GM12878 (cell line): ENCODE measurements around the gene PHLDA2. TPM values are rescaled to one million over a fixed set of nuclear protein-coding genes. Genes with fewer than 3 reads are reported as not detected.

Experiments used
- ATAC-seq: fragments of 200-7000 bp; cut with Tn5 transposase; 3 replicates; pipeline ENCODE4 v1.9.1; 2020; ENCODE audit warnings: mild to moderate bottlenecking, moderate library complexity
- BruUV-seq: library from RNA; stranded (reverse); fragments of 400-500 nt; replicated peaks from 2 replicates; lab custom pipeline; 2021; lab: Mats Ljungman, UMichigan
- CTCF ChIA-PET: fragments of 300-600 bp; sonication (Branson Sonifier 250); formaldehyde crosslinking; extraction: SDS; loops from one replicate; lab custom pipeline; 2021; ENCODE audit warnings: inconsistent platforms; lab: Yijun Ruan, JAX
- POLR2A ChIA-PET: fragments of 350-600 bp; formaldehyde crosslinking; extraction: SDS; loops from one replicate; lab custom pipeline; 2021; ENCODE audit warnings: inconsistent platforms; lab: Charles Lee
- RAD21 ChIA-PET: fragments of 300-600 bp; sonication (Branson Sonifier 250); formaldehyde crosslinking; loops from one replicate; lab custom pipeline; 2023; ENCODE audit warnings: antibody characterized with exemption; ENCODE audit not compliant: unreplicated experiment; lab: Charles Lee
- SMC1A ChIA-PET: fragments of 300-600 bp; sonication (Branson Sonifier 250); formaldehyde crosslinking; loops from one replicate; lab custom pipeline; 2023; ENCODE audit not compliant: unreplicated experiment, uncharacterized antibody; lab: Charles Lee
- DNase-seq: peaks from one replicate; pipeline ENCODE4 v3.0.0-alpha.2; 2011; ENCODE audit warnings: low read depth, low spot score
- FAIRE-seq: peaks from 3 replicates; lab custom pipeline; 2011; peaks lifted over from hg19 to GRCh38; lab: Jason Lieb, UNC
- H2AFZ ChIP-seq: 2 replicates; pipeline ENCODE4 v1.6.0; 2011; ENCODE audit warnings: low read depth, low read length, control low read depth; ENCODE audit not compliant: control insufficient read depth
- H3K27ac ChIP-seq: 2 replicates; pipeline ENCODE4 v1.5.1; 2011; ENCODE audit warnings: control low read depth; ENCODE audit not compliant: control insufficient read depth, insufficient read depth
- H3K27me3 ChIP-seq, 2 experiments: replicated peaks in 1 of 2; 2 replicates each; pipeline versions ENCODE4 v1.6.0 to v1.6.1; 2011; ENCODE audit warnings: low read length in 1 of 2; ENCODE audit not compliant: control insufficient read depth in 2 of 2, insufficient read depth in 2 of 2
- H3K36me3 ChIP-seq, 2 experiments: 2 replicates each; pipeline ENCODE4 v1.5.1; 2011; ENCODE audit warnings: low read length in 1 of 2; ENCODE audit not compliant: control insufficient read depth in 2 of 2, insufficient read depth in 2 of 2
- H3K4me1 ChIP-seq: 2 replicates; pipeline ENCODE4 v1.6.1; 2011; ENCODE audit warnings: mild to moderate bottlenecking, low read length, moderate library complexity, mixed read lengths; ENCODE audit not compliant: control insufficient read depth, insufficient read depth
- H3K4me2 ChIP-seq: 2 replicates; pipeline ENCODE4 v1.6.0; 2011; ENCODE audit warnings: control low read depth; ENCODE audit not compliant: control insufficient read depth, insufficient read depth
- H3K4me3 ChIP-seq: fragments of 200-600 bp; sonication (generic); 2 replicates; pipeline ENCODE4 v1.5.1; 2016
- H3K79me2 ChIP-seq: 2 replicates; pipeline ENCODE4 v1.6.0; 2011; ENCODE audit warnings: low read length; ENCODE audit not compliant: control insufficient read depth, insufficient read depth
- H3K9ac ChIP-seq: 2 replicates; pipeline ENCODE4 v1.8.0; 2011; ENCODE audit warnings: low read length, control low read depth, mixed read lengths; ENCODE audit not compliant: control insufficient read depth, insufficient read depth
- H3K9me3 ChIP-seq: replicated peaks from 3 replicates; pipeline ENCODE4 v1.5.1; 2011; ENCODE audit warnings: mild to moderate bottlenecking, low read length; ENCODE audit not compliant: control insufficient read depth, insufficient read depth
- H4K20me1 ChIP-seq: 2 replicates; pipeline ENCODE4 v1.6.0; 2011; ENCODE audit not compliant: control insufficient read depth, insufficient read depth
- CTCF ChIP-seq, 3 experiments: IDR thresholded peaks in 2 of 3; conservative IDR thresholded peaks in 1 of 3; 2 replicates each; pipeline ENCODE4 v1.5.1; 2011; ENCODE audit warnings: low read depth in 3 of 3, low read length in 3 of 3, mild to moderate bottlenecking in 3 of 3, control low read depth in 2 of 3, moderate library complexity in 2 of 3, inconsistent platforms in 1 of 3, mixed read lengths in 1 of 3; ENCODE audit not compliant: control insufficient read depth in 2 of 3, insufficient read depth in 1 of 3; ENCODE audit errors: extremely low read depth in 1 of 3
- EGR1 ChIP-seq, 2 experiments: IDR thresholded peaks; 1 replicate in 1 of 2; 2 replicates in 1 of 2; pipeline ENCODE4 v1.6.1; 2011 to 2012; ENCODE audit warnings: low read depth in 2 of 2, low read length in 2 of 2, borderline replicate concordance in 1 of 2, mild to moderate bottlenecking in 1 of 2, moderate library complexity in 1 of 2
- SP1 ChIP-seq: IDR thresholded peaks from one replicate; pipeline ENCODE4 v1.6.1; 2011; ENCODE audit warnings: low read depth, low read length
- SUPT20H ChIP-seq: IDR thresholded peaks from 2 replicates; pipeline ENCODE4 v1.6.1; 2011; ENCODE audit warnings: low read depth, mild to moderate bottlenecking, low read length, moderate library complexity, borderline replicate concordance; ENCODE audit not compliant: control insufficient read depth
- WGBS: methylation state at CpG from one replicate; pipeline ENCODE4 v1.1.6; 2016; ENCODE audit warnings: low lambda C conversion rate; ENCODE audit not compliant: insufficient replicate concordance, insufficient coverage; ENCODE audit errors: missing lambda C conversion rate; 5-methylcytosine and 5-hydroxymethylcytosine counted together
- in situ Hi-C: fragments of 300-500 bp; cut with MboI; formaldehyde crosslinking; loops from 9 replicates; pipeline ENCODE4 v1.14.3; 2018; ENCODE audit warnings: mixed read lengths
- intact Hi-C: fragments of 100-400 bp; cut with micrococcal nuclease; formaldehyde crosslinking; loops from one replicate; pipeline ENCODE4 v1.14.2; 2022; ENCODE audit not compliant: unreplicated experiment
- polyA plus RNA-seq, 11 experiments: library from polyadenylated mRNA; depleted of rRNA in 4 of 11; unstranded in 6 of 11; stranded (reverse) in 5 of 11; fragments of >200 nt; fragmentation: Nextera tagmentation in 4 of 11; fragmentation: Illumina TruSeq in 1 of 11; extraction: Ambion mirVana in 4 of 11; extraction: Trizol in 1 of 11; gene quantifications; 1 replicate in 1 of 11; 2 replicates in 10 of 11; pipeline versions ENCODE4 v1.2.1 to v1.2.3, GENCODE V29; 2011 to 2016; ENCODE audit warnings: inconsistent platforms in 2 of 11, missing spikeins in 2 of 11, low read depth in 1 of 11
- total RNA-seq, 4 experiments: library from RNA; depleted of rRNA in 3 of 4; stranded (reverse); fragments of >200 nt in 3 of 4; fragmentation: Illumina TruSeq in 1 of 4; extraction: Trizol in 1 of 4; gene quantifications; 2 replicates each; pipeline versions ENCODE4 v1.2.1 to v1.2.3, GENCODE V29; 2013 to 2021
- TF ChIP-seq, protein P1 (sequence below): fragments of 450-650 bp; IDR thresholded peaks from 2 replicates; pipeline ENCODE4 v1.6.1; 2016; ENCODE audit warnings: mild to moderate bottlenecking, moderate library complexity, borderline replicate concordance
- TF ChIP-seq, protein P2 (sequence below): IDR thresholded peaks from 2 replicates; pipeline ENCODE4 v1.6.1; 2011; ENCODE audit warnings: borderline replicate concordance, low read depth, mild to moderate bottlenecking, moderate library complexity, mixed read lengths, low read length; ENCODE audit not compliant: insufficient read depth; ENCODE audit errors: extremely low read length

Gene PHLDA2
- total and polyA plus RNA-seq, 10 of the 15 experiments (the other 5 are each of a cell fraction or from before 2014, with no cell fraction given) = 0.15 to 0.49 (median 0.16) TPM; not detected in 7

- TF ChIP-seq SP1 (no peak), EGR1 (IDR thresholded peaks at IDR 0.05; ENCODE audit: borderline replicate concordance in 1 of 2, low read depth in 2 of 2, low read length in 2 of 2) (peak in 1 of 2 experiments; percentile 52; a peak in 1 of 3 replicates)
- ChIA-PET POLR2A (interaction anchor here (0.9 to 1.8 kb wide), 2 partner anchors 21 to 69 kb away, joined by 3 to 5 read pairs; no protein-coding TSS in a partner anchor), SMC1A (no interaction called here), RAD21 (interaction anchor here (0.8 kb wide), 1 partner anchor 68 kb away, joined by 4 read pairs; no protein-coding TSS in a partner anchor), CTCF (interaction anchor here (0.7 to 1.7 kb wide), 5 partner anchors 9 to 146 kb away, joined by 3 to 8 read pairs (median 4); no protein-coding TSS in a partner anchor)
- no peak for ATAC-seq
- no peaks in the 10 kb centered on the region; the same call in 2 of the 3 replicates for H3K9me3 ChIP-seq
- in situ Hi-C loops = no loop called here
- H3K27ac ChIP-seq = no peak overlapping the region
- no peak overlapping the region for H3K9ac ChIP-seq
- DNase-seq = no peak
- H3K4me3 ChIP-seq = no peak overlapping the region
- H4K20me1 ChIP-seq = no peaks in the 10 kb centered on the region; the same call in 1 of the 2 replicates
- no peak overlapping the region for H2AFZ ChIP-seq
- FAIRE-seq = no peak
- peaks cover 3% of the 10 kb centered on the region; the same call in 1 of the 2 replicates for H3K4me1 ChIP-seq
- H3K79me2 ChIP-seq = no peaks in the 10 kb centered on the region
- TSS peak; percentile 22 for BruUV-seq
- H3K36me3 ChIP-seq = peaks cover 20 to 28% of the 10 kb centered on the region in 2 experiments
- H3K4me2 ChIP-seq = no peak overlapping the region
- WGBS = 84% methylated on average over 16 of the region's 16 CpGs
- H3K27me3 ChIP-seq = no peaks in the 10 kb centered on the region
- intact Hi-C loops = no loop called here
Measured at GRCh38 chr11:2945031-2945756, 16.0 kb upstream of the PHLDA2 start.

GRCh38 chr11:2944530-2944929 lies 15.3 kb upstream of the PHLDA2 start:
- Histone ChIP-seq H2AFZ (no peak overlapping the region), H3K4me3 (no peak overlapping the region), H3K4me2 (no peak overlapping the region), H3K79me2 (no peaks in the 10 kb centered on the region), H3K27ac (no peak overlapping the region), H3K36me3 (peaks cover 15 to 27% of the 10 kb centered on the region in 2 experiments), H3K27me3 (no peaks in the 10 kb centered on the region), H4K20me1 (no peaks in the 10 kb centered on the region; the same call in 1 of the 2 replicates), H3K9ac (no peak overlapping the region), H3K9me3 (no peaks in the 10 kb centered on the region; the same call in 2 of the 3 replicates), H3K4me1 (peaks cover 3% of the 10 kb centered on the region; the same call in 1 of the 2 replicates)
- no peak for DNase-seq
- ChIA-PET RAD21 (no interaction called here), POLR2A (no interaction called here), CTCF (no interaction called here), SMC1A (no interaction called here)
- intact Hi-C loops = no loop called here
- no peak for FAIRE-seq
- WGBS = 96% methylated on average over 24 of the region's 24 CpGs
- ATAC-seq = no peak
- BruUV-seq = no TSS peak
- in situ Hi-C loops = no loop called here
- TF ChIP-seq, protein P1, sequence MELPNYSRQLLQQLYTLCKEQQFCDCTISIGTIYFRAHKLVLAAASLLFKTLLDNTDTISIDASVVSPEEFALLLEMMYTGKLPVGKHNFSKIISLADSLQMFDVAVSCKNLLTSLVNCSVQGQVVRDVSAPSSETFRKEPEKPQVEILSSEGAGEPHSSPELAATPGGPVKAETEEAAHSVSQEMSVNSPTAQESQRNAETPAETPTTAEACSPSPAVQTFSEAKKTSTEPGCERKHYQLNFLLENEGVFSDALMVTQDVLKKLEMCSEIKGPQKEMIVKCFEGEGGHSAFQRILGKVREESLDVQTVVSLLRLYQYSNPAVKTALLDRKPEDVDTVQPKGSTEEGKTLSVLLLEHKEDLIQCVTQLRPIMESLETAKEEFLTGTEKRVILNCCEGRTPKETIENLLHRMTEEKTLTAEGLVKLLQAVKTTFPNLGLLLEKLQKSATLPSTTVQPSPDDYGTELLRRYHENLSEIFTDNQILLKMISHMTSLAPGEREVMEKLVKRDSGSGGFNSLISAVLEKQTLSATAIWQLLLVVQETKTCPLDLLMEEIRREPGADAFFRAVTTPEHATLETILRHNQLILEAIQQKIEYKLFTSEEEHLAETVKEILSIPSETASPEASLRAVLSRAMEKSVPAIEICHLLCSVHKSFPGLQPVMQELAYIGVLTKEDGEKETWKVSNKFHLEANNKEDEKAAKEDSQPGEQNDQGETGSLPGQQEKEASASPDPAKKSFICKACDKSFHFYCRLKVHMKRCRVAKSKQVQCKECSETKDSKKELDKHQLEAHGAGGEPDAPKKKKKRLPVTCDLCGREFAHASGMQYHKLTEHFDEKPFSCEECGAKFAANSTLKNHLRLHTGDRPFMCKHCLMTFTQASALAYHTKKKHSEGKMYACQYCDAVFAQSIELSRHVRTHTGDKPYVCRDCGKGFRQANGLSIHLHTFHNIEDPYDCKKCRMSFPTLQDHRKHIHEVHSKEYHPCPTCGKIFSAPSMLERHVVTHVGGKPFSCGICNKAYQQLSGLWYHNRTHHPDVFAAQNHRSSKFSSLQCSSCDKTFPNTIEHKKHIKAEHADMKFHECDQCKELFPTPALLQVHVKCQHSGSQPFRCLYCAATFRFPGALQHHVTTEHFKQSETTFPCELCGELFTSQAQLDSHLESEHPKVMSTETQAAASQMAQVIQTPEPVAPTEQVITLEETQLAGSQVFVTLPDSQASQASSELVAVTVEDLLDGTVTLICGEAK = no peak
- TF ChIP-seq, protein P2, sequence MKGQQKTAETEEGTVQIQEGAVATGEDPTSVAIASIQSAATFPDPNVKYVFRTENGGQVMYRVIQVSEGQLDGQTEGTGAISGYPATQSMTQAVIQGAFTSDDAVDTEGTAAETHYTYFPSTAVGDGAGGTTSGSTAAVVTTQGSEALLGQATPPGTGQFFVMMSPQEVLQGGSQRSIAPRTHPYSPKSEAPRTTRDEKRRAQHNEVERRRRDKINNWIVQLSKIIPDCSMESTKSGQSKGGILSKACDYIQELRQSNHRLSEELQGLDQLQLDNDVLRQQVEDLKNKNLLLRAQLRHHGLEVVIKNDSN = no peak
- TF ChIP-seq CTCF (IDR thresholded peaks at IDR 0.05 in 2 of 3, conservative IDR thresholded peaks at IDR 0.05 in 1 of 3; ENCODE audit: control insufficient read depth in 2 of 3, extremely low read depth in 1 of 3, insufficient read depth in 1 of 3, low read depth in 3 of 3, low read length in 3 of 3) (no peak), SUPT20H (no peak)
